ENCODE data around the gene MST1.
A peak's percentile ranks its signal among the peaks of the same experiment; 100 is the strongest.
"Not testable (repeated sequence)": the region's sequence is repeated elsewhere in the genome, so short reads cannot be mapped to it uniquely, and the experiment has no call there.

Gene MST1

DNA sequence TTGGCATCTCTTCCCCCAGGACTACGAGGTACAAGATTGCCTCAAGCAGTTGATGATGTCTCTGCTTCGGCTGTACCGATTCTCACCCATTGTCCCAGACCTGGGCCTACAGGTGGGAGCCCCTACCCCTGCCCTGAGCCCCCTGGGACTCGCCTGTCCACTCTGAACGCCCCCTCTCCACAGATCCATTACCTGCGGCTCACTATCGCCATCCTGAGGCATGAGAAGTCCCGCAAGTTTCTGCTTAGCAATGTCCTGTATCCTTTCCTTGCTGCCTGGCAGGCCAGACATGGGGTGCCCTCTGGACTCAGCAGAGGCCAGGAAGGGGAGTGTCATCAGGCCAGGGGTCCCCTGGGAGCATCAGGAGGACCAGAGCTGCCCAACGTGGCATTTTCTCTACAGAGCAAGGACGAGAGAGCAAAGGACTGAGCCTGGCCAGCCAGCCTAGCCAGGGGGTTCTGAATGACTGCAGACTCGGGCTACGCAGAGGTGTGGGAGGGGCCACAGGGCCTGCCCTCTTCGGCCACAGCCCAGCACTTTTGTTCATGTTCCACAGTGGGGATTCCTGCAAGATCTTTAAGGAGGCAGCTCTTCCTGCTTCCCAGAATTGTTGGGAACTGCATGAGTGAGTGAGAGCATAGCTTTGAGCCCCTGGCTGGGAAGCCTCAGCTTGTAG lies 11.3 kb upstream of the MST1 start:
- DNase-seq (ENCODE audit: low spot score), result peak; percentile 62

DNA sequence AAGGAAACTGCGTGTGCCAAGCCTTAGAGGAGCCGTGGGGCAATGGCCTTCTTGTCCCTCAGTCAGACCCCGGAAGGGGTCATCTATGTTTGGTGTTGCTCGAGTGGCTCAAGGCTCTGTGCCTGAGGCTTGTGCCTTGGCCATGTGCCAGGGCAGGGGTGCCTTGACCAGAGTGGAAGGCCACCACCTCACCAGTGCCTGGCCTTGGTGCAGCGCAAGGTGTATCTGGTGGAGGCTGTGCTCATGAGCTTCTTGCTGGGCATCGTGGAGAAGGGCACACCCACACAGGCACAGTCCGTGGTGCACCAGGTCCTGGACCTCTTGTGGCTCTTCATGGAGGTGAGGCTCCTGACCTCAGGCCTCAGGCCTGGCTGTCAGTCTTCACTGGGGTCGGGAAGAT lies 10.7 kb upstream of the MST1 start:
- no peak for DNase-seq (ENCODE audit: low spot score)

DNA sequence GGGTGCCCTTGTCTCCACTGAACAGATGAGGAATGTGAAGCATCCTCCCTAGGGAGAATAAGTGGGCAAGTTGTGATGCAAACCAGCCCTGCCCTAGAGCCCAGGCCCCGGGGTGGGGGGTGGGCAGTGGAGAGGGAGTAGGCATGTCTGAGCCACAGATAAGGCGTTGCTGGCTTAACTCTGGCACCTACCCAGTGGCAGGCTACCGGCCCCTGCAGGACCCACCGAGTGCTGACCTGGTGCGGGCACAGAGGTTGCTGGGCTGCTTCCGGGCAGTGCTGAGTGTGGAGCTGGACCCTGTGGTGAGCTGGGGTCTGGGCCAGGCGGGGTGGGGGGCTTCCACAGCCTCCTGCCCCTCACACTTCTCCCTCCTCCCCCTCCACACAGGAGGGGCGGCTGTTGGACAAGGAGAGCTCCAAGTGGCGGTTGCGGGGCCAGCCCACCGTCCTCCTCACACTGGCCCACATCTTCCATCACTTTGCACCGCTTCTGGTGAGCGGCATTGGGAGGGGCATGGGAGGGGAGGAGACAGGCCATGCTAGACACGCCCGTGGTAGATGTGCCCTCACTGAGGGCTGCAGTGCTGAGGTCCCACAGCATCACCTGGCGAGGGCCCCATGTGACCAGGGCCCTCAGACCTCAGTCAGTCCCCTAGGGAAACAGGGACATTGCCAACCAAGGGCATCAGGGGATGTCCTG lies 10.2 kb upstream of the MST1 start:
- no peak for DNase-seq (ENCODE audit: low spot score)

DNA sequence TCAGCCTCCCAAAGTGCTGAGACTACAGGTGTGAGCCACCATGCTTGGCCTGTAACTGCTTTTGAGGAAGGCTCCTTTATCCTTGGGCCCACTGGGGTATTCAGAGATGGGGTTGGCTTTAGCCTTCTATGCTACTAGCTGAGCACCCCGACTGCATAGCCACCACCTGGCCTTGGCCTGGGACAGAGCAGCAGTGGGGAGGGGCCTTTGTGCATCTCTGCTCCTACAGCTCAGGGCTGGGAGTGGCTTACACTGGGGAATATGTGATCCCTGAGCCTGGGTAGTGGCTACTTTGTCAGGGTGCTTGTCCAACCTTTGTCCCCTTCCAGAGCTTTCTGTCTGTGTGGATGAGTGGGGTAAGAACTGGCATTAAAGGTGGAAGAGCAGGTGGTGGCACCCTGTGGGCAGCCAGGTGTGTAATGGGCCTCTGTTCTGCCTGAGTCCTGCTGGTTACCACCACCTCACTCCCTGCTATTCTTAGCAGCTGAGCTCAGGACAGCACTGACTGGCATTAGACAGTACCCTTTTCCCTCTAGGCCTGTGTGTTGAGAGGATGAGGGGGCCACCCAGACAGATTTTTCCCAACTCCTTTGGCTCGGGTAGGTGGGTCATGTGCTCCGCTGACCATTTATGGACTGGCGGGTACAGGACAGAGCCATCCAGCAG lies 6.2 kb upstream of the MST1 start:
- DNase-seq (ENCODE audit: low spot score), result not testable (repeated sequence)

DNA sequence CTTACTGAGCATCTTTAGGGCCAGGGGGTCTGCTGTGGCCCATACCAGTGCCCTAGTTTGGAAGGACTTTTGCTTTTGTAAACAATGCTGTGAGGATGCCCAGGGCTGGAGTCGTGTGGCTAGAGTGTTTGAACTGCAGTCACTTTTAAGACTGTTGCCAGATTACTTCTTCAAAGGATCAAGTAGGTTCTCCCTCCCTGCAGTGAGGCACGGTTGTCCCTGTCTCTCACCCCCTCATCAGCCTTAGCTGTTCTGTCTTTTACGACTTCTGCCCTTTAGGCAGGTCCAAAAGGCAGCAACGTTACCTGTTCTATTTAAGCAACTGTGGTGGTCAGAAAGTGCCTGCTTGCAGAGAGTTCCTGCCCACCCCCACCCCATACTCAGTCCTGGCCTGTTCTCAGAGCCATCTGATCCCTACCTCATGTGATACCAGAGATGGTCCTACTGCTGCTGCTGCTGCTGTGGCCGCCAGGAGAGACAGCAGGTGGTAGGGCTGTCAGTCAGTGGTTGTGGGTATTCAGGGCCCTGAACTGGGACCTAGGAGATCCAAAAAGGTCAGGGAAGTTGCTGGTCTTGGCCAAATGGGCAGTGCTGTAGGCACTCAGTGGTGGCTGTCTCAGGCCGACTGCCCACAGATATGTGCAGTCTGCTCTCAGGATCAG lies 5.3 kb upstream of the MST1 start:
- not testable (repeated sequence) for DNase-seq (ENCODE audit: low spot score)

DNA sequence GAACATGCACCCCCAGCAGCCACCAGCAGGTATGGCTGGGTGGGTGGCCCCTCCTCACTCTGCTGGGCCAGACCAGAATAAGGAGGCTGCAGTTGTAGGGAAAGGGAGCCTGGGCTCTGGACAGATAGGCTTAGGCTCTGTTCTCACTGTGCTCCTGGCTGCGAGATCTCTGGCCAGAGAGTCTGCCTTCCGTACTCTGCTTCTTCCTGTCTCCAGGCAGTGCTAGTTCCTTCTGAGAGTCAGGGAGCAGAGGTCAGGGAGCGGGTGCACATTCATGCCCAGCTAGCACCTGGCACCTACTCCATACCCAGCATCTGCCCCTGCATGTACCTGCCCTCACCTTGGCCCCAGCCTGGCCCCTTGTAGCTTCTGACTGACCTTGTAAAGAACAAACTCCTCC lies 2.2 kb upstream of the MST1 start:
- not testable (repeated sequence) for DNase-seq (ENCODE audit: low spot score)

DNA sequence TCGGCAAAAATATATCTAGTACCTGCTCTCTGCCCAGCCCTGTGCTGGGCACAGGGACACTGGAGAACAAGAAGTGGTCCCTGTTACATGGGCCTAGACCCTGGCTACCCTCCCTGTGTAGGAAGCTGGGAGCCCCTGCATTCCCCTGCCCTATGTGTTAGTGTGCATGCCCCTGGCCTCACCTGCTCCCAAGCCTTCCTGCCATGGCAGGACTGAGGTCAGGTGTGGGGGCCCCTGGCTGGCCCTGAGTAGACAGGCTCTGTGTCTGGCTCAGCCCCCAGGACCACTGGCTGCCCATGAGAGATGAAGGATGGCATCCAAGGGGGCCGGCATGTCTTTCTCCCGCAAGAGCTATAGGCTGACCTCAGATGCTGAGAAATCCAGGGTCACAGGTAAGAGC lies 1.6 kb upstream of the MST1 start:
- DNase-seq (ENCODE audit: low spot score), result not testable (repeated sequence)

DNA sequence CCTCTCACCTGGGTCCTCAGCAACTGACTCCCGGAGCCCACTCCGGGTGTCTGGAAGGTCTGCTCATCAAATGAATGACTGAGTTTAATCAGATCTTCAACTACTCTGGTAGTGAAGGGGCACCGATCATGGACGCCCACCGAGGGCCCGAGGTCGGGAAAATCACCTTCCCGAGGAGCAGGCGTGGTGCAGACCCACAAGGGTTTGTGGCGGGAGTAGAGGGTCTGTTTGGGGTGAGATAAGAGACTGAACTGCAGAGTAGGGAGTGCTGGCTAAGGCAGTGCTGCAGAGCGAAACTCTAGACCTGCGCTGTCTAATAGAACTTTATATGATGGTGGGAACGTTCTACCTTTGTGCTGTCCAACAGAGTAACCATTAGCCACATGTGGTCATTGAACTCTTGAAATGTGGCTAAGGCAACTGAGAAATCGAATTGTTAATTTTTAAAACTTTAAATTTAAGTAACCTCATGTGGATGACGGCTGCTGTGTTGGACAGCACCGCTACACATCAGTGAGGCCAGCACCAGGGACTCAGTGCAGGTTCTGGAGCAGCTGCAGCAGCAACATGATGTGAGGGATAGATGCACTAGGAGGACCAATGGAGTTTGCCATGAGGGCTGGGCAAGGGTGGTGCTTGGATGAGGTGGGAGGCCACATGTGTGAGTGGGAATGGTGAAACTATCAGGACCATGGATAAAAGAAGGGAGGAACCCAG lies 792 bp upstream of the MST1 start:
- DNase-seq (ENCODE audit: low spot score), result not testable (repeated sequence)

DNA sequence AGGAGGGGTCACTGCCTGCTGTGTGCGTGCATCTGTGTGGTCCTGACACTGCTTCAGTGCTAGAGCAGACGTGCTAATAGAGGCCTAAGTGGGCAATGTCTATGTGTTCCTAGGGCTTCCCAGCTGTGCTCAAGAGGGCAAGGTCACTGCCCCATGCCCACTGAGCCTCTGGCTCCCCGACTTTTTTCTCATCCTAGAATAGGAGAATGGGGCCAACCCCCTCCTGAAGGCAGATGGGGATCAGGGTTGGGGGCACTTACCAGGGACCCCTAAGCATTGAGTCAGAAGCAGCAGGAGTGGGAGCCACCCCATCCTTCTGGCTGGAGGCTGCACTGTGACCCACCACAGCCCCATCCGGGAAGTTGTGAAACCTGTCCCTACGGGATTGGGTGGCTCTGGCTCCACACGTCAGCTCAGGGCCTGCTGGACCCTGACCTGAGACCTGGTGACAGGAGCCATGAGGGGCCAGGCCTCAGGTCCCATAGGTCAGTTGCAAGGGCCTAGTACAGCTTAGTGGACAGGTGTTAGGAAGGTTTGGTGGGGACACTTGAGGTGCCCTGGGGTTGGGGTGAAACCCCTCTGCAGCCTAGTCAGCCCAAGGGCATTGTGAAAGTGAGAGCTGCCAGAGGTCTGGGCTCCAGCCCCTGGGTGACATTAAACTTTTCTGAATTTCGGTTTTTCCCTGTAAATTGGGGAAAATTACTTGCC lies 782 bp downstream of the MST1 start:
- DNase-seq (ENCODE audit: low spot score), result not testable (repeated sequence)

DNA sequence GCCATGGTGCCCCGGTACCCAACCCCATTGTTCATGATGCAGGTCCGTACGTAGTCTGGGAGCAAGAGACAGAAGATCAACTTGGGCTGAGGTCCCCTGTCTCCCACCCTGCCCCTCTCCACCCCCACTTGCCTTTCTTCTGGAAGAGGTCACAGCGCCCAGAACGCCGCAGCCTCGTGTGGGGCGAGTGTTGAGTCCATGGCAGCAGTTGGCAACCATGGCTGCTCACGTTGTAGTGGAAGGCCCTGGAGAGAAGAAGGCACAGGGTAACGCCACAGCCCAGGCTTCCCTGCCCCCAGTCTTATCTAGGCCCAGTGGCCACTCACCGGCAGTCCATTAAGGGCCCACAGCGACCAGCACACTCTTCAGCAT lies 1.9 kb downstream of the MST1 start:
- DNase-seq (ENCODE audit: low spot score), result not testable (repeated sequence)

DNA sequence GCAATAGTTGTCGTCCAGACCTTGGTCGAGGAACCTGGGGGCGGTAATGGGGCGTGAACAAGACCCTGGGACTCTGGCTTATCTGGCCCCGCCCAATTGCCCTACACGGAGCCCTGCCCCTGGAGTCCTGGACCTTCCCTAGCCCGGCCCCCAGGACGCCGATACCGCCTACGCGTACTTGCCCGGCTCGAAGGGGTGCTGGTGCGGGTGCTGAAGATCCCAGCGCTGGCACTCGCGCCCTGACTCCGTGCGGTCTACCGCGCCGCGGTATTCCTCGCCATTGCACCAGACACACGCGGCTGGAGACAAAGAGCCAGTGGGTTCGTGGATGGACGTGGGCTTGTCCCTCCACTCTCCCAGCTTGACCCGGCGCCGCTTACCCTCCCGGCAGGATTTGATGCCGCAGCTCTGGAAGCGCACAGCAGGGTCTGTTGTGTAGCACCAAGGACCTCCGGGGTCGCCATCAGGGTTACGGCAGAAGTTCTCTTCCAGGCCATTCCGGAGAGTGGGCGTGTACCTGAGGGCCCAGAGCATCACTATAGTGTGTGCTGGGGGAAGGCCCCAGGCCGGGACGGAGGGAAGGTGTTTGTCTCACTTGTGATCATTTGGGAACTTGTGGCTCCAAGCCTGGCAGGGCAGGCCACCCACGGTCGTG lies 2.4 kb downstream of the MST1 start:
- peak; percentile 60 for DNase-seq (ENCODE audit: low spot score)

DNA sequence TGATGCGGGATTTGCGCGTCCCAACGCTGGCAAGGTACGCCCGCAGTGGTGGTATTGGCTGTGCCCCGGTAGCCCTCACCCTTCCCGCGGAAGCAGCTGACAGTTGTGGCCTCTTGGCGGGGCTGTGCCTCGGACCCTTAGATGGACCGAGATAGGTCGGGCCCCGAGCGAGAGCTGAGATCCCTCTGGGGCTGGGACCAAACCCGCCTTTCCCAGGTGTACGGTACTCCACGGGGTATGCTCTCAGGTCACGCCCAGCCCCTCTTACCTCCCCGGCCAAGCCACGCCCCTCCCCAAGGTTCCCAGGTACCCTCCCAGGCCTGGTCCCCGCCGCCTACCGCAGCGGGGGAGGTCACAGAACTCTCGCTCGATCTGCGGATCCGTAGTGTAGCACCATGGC lies 2.9 kb downstream of the MST1 start:
- peak; percentile 42 for DNase-seq (ENCODE audit: low spot score)

DNA sequence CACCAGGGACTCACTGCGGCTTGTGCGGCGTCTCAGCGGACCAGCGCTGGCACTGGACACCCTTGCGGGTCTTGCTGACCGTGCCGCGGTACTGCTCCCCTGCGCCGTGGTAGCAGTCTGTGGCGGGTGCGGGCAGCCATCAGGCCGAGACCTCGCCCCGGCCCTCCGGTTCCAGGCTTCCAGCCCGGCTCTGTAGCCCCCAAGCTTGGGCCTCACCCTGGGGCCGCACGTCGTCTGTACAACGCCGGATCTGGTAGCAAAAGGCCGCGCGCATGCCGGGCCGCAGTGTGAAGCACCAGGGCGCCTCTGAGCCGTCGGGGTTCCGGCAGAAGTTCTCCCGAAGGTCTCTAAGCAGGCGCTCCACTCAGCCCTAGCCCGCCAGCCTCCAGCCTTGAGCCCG lies 3.4 kb downstream of the MST1 start:
- not testable (repeated sequence) for DNase-seq (ENCODE audit: low spot score)

DNA sequence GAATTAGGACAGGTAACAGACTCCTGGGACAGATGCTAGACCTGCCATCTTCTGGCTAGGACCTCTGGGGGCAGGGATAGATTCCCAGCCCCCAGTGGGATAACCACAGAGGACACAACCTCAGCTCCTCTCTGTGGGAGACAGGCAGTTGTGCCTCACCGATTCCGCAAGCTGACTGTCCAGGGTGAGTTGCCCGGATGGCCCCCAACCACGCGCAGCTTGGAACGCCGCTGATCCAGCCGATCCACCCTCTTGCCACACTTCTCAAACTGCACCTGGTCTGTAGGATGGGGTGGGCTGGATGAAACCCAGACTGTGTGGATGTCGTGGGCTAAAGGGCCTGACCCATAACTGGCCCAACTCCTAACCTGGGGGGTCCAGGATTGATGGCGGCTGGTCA lies 4.2 kb downstream of the MST1 start:
- DNase-seq (ENCODE audit: low spot score), result not testable (repeated sequence)

DNA sequence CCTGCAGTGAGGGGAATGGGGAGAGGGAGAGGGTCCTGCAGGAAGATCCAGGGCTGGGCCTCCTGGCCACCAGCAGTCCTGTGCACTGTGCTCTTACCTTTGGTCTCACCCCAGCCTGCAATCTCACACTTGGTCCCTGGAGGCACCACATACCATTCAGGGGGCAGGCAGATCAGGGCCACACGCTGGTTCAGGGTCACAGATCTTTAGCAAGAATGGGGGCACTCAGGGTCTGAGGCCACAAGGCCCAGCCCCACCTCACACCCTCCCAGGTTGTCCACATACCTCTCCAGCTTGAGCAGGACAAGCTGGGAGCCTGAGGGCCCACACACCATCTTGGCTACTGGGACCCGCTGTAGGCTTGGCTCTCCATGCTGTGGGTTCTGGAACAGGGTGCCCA lies 4.8 kb downstream of the MST1 start:
- not testable (repeated sequence) for DNase-seq (ENCODE audit: low spot score)

DNA sequence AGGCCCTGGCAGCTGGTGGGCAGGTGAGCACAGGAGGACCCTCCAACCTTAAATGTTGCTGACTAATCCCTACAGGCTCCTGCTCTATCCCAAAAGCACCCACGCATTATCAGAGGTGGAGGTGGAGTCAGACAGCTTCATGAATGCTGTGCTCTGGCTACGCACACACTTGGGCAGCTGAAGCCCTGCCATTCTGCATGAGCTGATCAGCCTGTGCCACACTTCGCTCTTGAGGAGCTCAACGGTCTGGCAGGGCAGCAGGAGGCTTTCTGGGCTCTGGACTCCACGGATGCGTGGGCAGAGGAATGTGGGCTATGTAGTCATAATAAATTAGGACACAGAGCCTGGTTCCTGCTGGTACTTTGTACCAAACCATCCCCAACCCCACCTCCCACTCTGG lies 6.1 kb downstream of the MST1 start:
- DNase-seq (ENCODE audit: low spot score), result no peak

DNA sequence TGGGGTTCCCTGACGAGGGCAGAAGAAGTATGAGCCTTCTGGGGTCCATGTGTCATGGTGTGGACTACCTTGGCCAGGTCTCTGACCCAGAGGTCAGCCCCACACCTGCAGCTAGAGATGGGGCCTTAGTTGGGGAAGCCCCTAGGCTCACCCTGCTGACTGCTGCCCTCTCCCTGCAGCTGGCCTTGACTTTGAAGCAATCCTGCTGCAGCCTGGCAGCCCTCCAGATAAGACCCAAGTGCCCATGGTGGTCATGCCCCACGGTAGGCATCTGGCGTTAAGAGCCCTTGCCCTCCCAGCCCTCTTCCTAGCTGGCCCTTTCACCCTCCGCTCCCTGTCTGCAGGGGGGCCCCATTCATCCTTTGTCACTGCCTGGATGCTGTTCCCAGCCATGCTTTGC lies 7.7 kb downstream of the MST1 start:
- no peak for DNase-seq (ENCODE audit: low spot score)

DNA sequence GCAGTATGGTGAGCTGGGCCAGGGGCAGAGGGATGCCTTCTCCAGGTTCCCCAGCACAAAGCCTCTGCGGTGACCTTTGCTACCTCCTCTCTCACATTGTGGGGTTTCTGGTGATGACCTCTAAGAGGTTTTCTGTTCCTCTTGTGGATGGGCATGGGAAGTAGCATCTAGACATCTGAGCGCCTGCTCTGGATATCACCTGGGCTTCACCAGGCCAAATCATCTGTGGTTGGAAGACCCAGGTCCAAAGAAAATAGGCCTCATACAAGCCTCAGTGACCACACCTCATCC lies 8.1 kb downstream of the MST1 start:
- no peak for DNase-seq (ENCODE audit: low spot score)

DNA sequence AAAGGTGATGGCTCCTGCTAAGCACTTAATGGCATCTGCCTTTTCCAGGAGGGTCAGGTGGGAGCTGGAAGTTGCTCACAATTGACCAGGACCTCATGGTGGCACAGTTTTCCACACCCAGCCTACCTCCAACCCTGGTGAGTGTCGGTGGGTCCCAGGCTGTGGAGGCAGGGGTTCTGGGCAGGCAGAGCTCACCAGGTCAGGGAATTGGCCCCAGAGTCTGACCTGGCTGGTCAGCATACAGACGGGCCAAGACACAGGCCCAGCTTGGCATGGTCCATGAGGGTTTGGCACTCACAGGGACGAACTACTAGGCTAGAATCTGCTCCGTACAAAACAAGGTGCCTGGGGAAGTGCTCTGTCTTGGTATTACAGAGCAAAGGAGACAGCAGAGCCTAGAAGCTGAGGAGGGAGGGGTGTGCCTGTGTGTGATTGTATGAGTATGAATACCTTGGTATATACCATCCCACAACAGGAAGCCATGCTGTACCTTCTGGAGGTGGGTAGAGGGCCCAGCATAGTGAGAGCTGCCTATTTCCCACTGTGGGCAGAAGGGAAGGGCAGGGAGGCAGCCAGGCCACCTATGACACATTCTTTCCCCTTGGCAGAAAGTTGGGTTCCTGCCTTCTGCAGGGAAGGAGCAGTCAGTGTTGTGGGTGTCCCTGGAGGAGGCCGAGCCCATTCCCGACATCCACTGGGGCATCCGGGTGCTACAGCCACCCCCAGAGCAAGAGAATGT lies 8.6 kb downstream of the MST1 start:
- DNase-seq (ENCODE audit: low spot score), result no peak

DNA sequence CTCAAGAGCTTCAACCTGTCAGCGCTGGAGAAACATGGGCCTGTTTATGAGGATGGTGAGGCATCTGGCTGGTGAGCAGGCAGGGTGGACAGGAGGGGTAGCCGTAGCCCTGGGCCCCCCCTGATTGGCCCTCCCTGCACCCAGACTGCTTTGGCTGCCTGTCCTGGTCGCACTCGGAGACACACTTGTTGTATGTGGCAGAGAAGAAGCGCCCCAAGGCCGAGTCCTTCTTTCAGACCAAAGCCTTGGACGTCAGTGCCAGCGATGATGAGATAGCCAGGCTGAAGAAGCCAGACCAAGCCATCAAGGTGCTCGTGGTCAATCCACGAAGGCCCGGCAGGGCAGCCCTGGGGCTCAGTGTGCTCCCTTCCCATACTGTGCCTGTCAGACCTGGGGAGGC lies 13.4 kb downstream of the MST1 start:
- no peak for DNase-seq (ENCODE audit: low spot score)

All from iPS-NIHi11 (cell line).